Stimulated activated CD8-positive, alpha-beta memory T cell treated with anti-CD3 and anti-CD28 coated beads, Interleukin-15, amount 100 ng/mL, for 1 hour (primary cell): Measurements from ENCODE around the gene MUC13.
"Not testable (repeated sequence)": the region's sequence is repeated elsewhere in the genome, so short reads cannot be mapped to it uniquely, and the experiment has no call there.

ENCODE experiments used
- DNase-seq: peaks from one replicate; pipeline ENCODE4 v3.0.0-alpha.2; 2020; ENCODE audit warnings: low read depth

The MUC13 gene, protein sequence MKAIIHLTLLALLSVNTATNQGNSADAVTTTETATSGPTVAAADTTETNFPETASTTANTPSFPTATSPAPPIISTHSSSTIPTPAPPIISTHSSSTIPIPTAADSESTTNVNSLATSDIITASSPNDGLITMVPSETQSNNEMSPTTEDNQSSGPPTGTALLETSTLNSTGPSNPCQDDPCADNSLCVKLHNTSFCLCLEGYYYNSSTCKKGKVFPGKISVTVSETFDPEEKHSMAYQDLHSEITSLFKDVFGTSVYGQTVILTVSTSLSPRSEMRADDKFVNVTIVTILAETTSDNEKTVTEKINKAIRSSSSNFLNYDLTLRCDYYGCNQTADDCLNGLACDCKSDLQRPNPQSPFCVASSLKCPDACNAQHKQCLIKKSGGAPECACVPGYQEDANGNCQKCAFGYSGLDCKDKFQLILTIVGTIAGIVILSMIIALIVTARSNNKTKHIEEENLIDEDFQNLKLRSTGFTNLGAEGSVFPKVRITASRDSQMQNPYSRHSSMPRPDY

DNA sequence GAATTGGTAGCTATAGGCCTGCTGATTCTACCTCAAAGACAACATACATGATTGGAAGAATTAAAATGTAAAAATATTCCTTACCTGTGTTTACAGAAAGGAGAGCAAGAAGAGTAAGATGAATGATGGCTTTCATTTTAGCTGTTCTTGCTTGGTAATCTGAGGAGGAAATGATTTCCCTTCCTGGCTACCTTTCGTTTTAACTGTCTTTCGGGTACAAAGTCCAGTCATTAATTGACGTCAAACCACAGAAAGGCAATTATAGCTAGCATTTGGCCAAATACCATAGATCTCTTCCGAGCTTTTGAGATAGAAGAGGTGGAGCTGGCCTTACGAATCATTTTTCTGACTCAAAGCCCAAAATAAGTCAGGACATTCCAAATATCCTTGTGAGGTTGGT, at the start of gene MUC13:
MUC13 (minus strand) TSS at position 175 of the 400 bp plus-strand sequence; CDS start at position 136, 39 bp downstream.
- DNase-seq: no peak

DNA sequence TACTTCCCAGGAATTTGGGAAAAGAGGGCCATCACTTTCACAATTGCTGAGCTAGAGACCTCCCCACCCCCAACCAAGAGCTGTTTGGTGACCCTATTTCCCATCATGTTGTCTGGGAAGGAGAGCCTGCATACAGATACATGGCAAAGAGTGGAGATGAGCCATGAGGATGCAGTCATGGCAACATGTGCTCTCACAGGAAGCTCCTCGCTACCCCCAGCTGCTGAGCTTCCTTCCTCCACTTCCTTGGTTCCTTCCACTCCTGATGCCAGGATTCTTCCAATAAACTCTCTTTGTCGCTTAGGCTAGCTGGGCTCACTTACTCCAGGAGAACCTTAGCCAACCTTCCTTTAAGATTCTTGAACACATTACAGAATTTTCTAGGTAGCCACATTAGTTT, 48.3 kb upstream of the MUC13 start:
- DNase-seq: no peak

GRCh38 chr3:124981472-124981871, 46.9 kb upstream of the MUC13 start:
- no peak for DNase-seq

GRCh38 chr3:124978627-124979026, 44.1 kb upstream of the MUC13 start:
- no peak for DNase-seq

GRCh38 chr3:124976383-124976782, 41.8 kb upstream of the MUC13 start:
- DNase-seq: no peak

- no peak for DNase-seq
These were observed 40.1 kb upstream of the MUC13 start for GRCh38 chr3:124974691-124975090.

- DNase-seq: no peak
These were observed 38.7 kb upstream of the MUC13 start for GRCh38 chr3:124973290-124973689.

DNA sequence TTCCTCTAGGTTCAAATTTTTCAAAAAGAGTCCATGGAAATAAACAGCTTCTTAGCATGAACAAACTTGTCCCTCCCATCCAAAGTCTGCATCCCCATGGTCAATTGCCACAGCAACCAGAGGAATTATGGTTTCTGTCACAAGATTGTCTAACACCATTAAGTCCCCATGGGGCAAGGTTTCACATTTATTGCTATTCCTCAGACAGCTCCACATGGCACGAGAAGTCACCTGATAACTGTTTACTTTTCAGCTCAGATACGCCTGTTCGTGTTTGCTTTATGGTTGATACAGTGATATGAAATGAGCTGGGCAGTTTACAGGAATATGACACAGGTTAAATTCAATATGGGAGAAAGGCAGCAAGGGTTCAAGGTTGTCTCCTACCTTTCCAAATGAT, 37.9 kb upstream of the MUC13 start:
- DNase-seq: no peak

DNA sequence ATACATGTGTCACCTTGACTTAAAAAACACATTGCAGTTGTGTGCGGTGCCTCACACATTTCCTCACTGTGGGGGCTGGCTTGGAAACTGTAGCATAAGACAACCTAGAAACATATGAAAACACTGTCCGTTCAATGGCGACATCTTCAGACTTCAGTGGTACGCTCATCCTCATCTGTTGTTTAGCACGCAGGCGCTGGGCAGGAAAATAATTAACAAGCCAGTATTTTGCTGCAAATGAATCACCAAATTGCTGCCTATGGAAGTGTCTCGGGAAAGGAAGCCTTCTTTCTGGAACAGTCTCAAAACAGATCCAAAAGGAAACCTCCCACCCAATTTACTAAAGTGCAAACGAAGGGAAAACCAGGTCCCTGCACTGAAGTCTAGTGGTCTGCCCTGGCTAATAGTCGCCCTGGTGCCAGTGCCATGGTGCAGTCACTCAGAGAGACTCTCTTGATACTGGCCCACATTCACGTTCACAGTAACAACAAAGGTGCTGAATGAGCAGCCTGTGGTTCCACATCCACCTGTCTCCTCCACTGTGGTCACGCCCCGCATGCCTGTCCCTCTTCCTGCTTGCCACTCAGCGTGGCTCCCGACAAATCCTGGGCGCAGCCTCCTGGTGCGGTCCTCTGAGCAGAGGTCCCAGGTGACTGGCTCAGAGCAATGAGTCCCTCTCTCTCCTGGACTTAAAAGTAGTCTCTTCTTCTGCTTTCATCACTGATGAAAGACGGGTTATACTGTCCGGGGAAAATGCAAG, 35.6 kb upstream of the MUC13 start:
- no peak for DNase-seq

DNA sequence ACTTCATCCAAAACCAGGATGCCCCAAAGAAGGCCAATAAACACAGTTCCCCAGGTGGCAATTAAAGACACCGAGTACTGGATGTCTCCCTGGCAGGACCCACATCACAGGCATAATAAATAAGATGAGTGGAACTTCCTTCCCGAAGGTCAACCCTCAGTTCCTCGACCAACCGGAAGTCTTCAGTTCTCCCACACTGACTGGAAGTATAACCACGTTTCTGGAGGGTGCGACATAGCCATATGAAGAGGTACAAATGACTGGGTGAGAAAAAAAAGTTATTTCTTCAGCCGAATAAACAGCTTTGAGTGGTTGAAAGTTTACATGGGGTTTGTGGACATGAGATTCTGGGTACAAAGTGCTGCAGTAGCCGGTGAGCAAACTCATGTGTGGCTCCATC, 34.6 kb upstream of the MUC13 start:
- no peak for DNase-seq

- no peak for DNase-seq
These were observed 33.4 kb upstream of the MUC13 start for GRCh38 chr3:124967964-124968363.

GRCh38 chr3:124966521-124967445, 32.2 kb upstream of the MUC13 start:
- DNase-seq: no peak

- no peak for DNase-seq
These were observed 30.9 kb upstream of the MUC13 start for GRCh38 chr3:124965413-124965812.

DNA sequence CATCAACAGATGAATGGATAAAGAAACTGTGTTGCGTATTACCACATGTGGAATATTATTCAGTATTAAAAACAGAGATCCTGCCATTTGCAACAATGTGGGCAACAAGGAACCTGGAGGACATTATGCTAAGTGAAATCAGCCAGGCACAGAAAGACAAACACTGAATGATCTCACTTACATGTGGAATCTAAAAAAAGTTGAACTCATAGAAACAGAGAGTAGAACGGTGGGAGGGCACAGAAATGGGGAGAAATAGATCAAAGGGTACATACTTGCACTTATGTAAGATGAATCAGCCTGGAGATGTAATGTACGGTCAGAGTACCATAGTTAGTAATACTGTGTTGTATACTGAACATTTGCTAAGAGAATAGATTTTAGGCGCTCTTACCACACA, 29.8 kb upstream of the MUC13 start:
- no peak for DNase-seq

GRCh38 chr3:124963755-124964154, 29.2 kb upstream of the MUC13 start:
- DNase-seq: no peak

DNA sequence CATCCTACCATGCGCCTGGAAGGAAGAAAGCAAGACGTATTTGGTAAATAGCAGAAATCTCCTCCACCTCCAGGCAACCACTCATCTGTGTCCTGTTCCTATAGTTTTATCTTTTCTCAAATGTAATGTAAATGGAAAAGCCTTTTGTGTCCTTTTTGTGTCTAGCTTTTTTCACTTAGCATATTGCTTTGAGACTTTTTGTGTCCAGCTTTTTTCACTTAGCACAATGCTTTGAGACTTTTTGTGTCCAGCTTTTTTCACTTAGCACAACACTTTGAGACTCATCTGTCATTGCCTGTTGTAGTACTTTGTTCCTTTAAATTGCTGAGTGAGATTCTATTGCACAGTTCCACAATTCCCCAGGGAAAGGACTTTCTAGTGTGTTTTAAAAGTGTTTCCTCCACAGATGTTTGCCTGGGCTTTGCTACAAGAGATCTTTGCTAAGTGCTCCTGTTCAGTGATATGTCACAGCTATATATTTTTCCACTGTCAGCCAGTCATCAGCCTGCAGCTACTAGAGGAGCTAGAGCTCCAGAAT, 27.9 kb upstream of the MUC13 start:
- DNase-seq: no peak

- DNase-seq: no peak
These were observed 26.1 kb upstream of the MUC13 start for GRCh38 chr3:124960698-124961097.

DNA sequence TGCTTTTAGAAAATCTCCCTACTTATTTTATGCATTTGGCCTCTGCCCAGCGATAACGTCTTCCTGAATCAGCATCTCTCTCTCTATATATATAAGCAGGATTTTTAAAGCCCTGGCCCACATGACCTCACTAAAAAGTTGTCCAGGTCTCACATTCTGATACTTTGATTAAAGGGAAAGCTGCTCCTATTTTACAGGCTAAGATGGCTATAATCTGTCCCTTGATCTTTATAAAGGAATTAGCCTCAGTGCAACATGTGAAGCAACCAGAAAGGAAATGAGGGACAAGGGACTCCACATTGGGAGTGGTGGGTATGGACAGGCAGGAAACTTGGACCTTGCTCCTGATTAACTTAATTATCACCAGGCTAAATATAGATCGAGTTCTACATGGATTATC, 25.6 kb upstream of the MUC13 start:
- no peak for DNase-seq

DNA sequence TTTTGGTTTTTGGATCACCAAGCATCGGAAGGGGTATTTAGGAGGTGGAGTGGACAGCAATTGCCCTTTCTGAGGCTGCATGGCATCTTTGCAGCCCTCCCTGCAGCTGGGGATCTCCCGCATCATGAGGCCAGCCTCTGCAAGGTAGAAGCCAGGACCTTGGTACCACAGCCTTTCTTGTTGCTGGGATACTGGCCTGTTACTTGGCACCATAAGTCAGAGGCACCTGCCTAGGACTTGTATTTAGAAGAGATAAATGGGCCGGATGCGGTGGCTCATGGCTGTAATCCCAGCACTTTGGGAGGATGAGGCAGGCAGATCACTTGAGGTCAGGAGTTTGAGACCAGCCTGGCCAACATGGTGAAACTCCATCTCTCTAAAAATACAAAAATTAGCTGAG, 23.4 kb upstream of the MUC13 start:
- not testable (repeated sequence) for DNase-seq

GRCh38 chr3:124952282-124952855, 17.8 kb upstream of the MUC13 start:
- DNase-seq: no peak

GRCh38 chr3:124951511-124952281, 17.1 kb upstream of the MUC13 start:
- no peak for DNase-seq
